PFSK-1 (cell line): Measurements from ENCODE around the gene SMPDL3A.

Source experiments
- POLR2AphosphoS5 ChIP-seq: IDR thresholded peaks from 2 replicates; pipeline ENCODE4 v1.6.1; 2012; ENCODE audit warnings: low read depth, mild to moderate bottlenecking, control low read depth, low read length, moderate library complexity
- REST ChIP-seq, 2 experiments: IDR thresholded peaks; 2 replicates each; pipeline versions ENCODE4 v1.6.1 to v1.8.0; 2011 to 2012; ENCODE audit warnings: low read depth in 2 of 2, low read length in 2 of 2, control low read depth in 1 of 2, inconsistent platforms in 1 of 2, mild to moderate bottlenecking in 1 of 2, moderate library complexity in 1 of 2; ENCODE audit not compliant: insufficient read depth in 1 of 2
- SIN3A ChIP-seq: IDR thresholded peaks from 2 replicates; pipeline ENCODE4 v1.6.1; 2012; ENCODE audit warnings: mild to moderate bottlenecking, low read length, moderate library complexity, borderline replicate concordance; ENCODE audit not compliant: insufficient read depth

DNA sequence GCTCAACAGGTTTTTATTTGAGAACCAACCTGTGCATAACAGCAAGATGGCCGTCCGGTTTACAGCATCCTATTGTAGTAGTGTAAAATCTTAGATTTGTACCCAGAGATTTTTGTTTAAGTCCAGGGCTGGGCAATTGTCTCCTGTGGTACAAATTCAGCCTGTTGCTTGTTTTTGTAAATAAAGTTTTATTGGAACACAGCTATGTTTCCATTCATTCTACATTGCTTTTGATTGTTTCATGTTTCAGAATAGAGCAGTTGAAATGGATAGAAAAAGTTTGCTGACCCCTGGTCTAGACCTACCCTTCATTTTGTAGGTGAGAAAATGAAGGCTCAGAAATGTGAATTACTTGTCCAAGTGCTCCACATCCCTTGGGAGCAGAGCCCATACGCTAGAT lies 8.5 kb downstream of the SMPDL3A start:
- TF ChIP-seq SIN3A (no peak), REST (IDR thresholded peaks at IDR 0.05; ENCODE audit: insufficient read depth in 1 of 2, low read depth in 2 of 2, low read length in 2 of 2) (no peak), POLR2AphosphoS5 (no peak)
